IPS-20b (cell line): Measurements from ENCODE around the gene ASXL1.
"Not testable (repeated sequence)": the region's sequence is repeated elsewhere in the genome, so short reads cannot be mapped to it uniquely, and the experiment has no call there.

Experiments used
- H3K27ac ChIP-seq: one replicate; pipeline ENCODE4 v1.5.1; 2013; ENCODE audit warnings: low read length
- H3K27me3 ChIP-seq: 2 replicates; pipeline ENCODE4 v1.6.1; 2013; ENCODE audit warnings: mild to moderate bottlenecking, low read length, inconsistent platforms; ENCODE audit not compliant: insufficient read depth
- H3K36me3 ChIP-seq: 2 replicates; pipeline ENCODE4 v1.6.1; 2013; ENCODE audit warnings: low read depth, mild to moderate bottlenecking, inconsistent platforms, low read length, moderate library complexity; ENCODE audit not compliant: insufficient read depth
- H3K4me1 ChIP-seq: 2 replicates; pipeline ENCODE4 v1.6.1; 2013; ENCODE audit warnings: mild to moderate bottlenecking, control low read depth, inconsistent platforms, low read length, moderate library complexity; ENCODE audit not compliant: insufficient read depth
- H3K4me3 ChIP-seq: 2 replicates; pipeline ENCODE4 v1.5.1; 2013; ENCODE audit warnings: mild to moderate bottlenecking, low read length, inconsistent platforms
- H3K9ac ChIP-seq: 2 replicates; pipeline ENCODE4 v1.6.1; 2013; ENCODE audit warnings: low read depth, mild to moderate bottlenecking, inconsistent platforms, low read length, moderate library complexity
- H3K9me3 ChIP-seq: 2 replicates; pipeline ENCODE4 v1.6.1; 2013; ENCODE audit warnings: mild to moderate bottlenecking, low read depth, low read length, inconsistent platforms; ENCODE audit not compliant: insufficient read depth

ASXL1 gene

DNA sequence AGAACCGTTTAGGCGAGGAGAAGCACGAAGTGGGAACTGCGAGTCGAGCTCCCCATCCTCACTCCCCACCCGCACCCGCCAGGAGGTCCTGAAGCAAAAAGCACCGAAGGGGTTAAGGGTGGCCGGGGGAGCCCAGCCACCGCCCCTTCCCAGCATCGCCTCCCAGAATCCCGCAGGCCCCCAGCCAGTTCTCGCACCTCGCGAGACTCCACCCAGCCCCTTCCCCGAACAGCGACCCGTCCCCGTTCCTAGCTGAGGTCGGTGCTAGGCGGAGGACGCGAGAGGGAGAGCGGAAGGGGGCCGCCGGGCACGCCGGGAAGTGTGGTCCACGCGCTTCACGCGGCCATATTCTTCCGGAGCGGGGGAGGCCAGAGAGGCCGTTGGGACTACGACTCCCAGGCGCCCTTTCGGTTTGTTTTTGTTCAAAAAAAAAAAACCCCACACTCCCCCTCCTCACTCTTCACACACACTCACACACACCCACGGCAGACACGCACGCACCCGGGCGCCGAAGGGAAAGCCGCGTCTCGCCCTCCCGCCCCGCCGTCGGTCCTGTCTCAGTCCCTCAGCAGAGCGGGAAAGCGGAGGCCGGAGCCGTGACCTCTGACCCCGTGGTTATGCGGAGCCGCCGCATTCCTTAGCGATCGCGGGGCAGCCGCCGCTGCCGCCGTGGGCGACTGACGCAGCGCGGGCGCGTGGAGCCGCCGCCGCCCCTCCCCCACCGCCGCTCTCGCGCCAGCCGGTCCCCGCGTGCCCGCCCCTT lies at the start of gene ASXL1:
Gene ASXL1 (plus strand): TSS at position 463 of the 763 bp plus-strand sequence. CDS start 445 bp downstream, outside the sequence.
- no peak within 1 kb of the TSS for H3K27ac ChIP-seq
- H3K9ac ChIP-seq: peak within 1 kb of the TSS; percentile 78; the same call in 1 of the 2 replicates
- peak within 1 kb of the TSS; percentile 88 for H3K4me3 ChIP-seq
- H3K27me3 ChIP-seq: peaks cover 55% of the 10 kb centered on the region
- no peaks in the 10 kb centered on the region for H3K4me1 ChIP-seq
- H3K36me3 ChIP-seq: no peaks in the 10 kb centered on the region
- no peaks in the 10 kb centered on the region for H3K9me3 ChIP-seq

DNA sequence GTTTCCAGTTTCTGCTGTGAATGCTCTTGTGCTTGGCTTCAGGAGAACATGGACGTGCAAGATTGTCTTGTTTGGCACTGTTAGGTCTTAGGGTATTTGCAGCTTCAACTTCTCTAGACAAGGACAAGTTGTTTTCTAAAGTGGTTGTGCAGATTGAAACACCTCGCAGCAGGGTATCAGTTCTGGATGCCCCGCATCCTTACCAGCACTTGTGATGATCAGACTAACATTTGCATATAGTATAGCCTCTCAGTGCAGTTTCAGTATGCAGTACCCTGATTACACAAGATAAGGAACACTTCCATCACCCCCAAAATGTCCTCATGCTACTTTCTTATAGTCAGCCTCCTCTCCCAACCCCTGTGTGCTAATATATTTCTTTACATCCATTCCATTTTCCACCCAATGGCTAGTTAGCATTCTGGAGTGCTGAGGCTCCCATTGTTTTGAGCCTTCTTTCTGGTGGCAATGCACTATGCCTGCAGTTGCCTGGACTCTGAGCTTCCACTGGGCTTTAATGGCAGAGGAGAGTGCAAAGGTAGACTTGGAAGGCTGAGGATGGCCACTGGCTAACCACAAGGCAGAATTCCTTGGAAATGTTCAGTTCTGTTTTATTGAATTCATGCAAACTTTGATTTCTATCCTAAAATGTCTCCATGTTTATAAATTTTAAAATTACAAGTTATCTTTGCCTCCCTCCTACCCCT lies 45.3 kb upstream of the ASXL1 start:
- H3K27ac ChIP-seq: no peak overlapping the region
- no peaks in the 10 kb centered on the region for H3K27me3 ChIP-seq

DNA sequence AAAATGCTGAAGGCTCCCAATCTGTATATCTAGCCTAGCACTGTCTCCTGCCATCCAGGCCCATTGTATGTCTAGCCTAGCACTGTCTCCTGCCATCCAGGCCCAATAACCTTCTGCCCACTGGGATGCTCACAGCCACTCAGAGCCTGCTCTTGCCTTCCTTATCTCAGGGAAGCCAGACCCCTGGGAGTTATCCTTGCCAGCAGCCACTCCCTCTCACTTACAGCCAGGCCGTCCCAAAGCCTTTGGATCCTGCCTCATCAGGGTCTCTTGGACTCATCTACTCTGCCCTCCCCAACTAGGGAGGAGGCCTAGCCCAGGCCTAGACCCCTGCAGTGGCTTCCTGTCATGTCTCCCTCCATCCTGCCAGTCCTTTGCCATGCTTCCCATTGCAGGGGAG lies 43.4 kb upstream of the ASXL1 start:
- Histone ChIP-seq H3K36me3 (peaks cover 31% of the 10 kb centered on the region), H3K4me3 (no peak overlapping the region), H3K9ac (no peak overlapping the region), H3K27ac (no peak overlapping the region), H3K4me1 (no peaks in the 10 kb centered on the region), H3K27me3 (no peaks in the 10 kb centered on the region), H3K9me3 (no peaks in the 10 kb centered on the region)

More for the DNA sequence above, 45.3 kb upstream of the ASXL1 start:
- no peak overlapping the region for H3K4me3 ChIP-seq
- H3K9me3 ChIP-seq: no peaks in the 10 kb centered on the region
- H3K36me3 ChIP-seq: peaks cover 32% of the 10 kb centered on the region
- H3K9ac ChIP-seq: no peak overlapping the region
- no peaks in the 10 kb centered on the region for H3K4me1 ChIP-seq

DNA sequence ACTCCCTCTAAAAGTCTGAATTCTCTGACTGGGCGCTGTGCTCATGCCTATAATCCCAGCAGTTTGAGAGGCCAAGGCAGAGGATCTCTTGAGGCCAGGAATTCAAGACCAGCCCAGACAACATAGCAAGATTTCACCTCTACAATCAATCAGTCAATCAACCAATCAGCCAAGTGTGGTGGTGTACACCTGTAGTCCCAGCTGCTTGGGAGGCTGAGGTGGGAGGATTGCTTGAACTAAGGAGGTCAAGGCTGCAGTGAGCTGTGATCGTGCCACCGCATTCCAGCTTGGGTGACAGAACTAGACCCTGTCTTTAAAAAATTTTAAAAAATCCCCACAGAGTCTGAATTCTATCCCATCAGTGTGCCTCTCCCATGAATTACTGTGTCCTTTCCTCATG lies 42.7 kb upstream of the ASXL1 start:
- Histone ChIP-seq H3K9ac (no peak overlapping the region), H3K27ac (no peak overlapping the region), H3K9me3 (no peaks in the 10 kb centered on the region), H3K27me3 (no peaks in the 10 kb centered on the region), H3K4me1 (no peaks in the 10 kb centered on the region), H3K4me3 (no peak overlapping the region), H3K36me3 (peaks cover 25% of the 10 kb centered on the region)

DNA sequence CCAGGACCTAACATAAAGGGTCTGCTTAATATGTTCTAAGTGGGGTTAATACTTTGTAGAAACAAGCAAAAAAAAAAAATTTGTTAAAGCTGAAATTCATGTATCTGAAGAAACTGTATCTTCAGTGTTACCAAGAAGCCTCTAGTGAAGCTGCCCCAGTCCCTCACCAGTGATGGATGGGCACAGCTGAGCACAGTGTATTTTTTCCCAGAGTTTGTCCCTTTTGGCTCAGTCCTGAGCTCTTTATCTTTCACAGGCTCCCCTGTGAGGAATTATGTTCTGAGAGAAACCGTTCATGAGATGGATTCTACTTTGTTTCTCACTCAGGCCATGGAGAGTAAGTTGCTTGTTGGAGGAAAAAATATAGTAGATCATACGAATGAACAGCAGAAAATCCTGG lies 42.2 kb upstream of the ASXL1 start:
- Histone ChIP-seq H3K27me3 (no peaks in the 10 kb centered on the region), H3K9ac (no peak overlapping the region), H3K4me1 (no peaks in the 10 kb centered on the region), H3K27ac (no peak overlapping the region), H3K36me3 (peaks cover 21% of the 10 kb centered on the region), H3K4me3 (no peak overlapping the region), H3K9me3 (no peaks in the 10 kb centered on the region)

DNA sequence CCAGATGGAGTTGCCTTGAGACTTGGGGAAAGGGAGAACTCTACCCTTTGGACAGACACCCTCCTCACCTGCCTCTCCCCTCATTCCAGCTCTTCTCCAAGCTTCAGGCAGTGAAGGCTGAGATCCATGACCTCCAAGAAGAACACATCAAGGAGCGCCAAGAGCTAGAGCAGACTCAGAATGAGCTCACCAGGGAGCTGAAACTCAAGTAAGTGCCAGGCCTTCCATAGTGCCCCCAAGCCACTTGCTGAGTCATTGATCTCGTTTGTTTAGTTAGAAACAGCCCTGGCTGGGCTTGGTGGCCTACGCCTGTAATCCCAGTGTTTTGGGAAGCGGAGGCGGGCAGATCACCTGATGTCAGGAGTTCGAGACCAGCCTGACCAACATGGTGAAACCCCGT lies 41.5 kb upstream of the ASXL1 start:
- no peaks in the 10 kb centered on the region for H3K9me3 ChIP-seq
- no peak overlapping the region for H3K4me3 ChIP-seq
- H3K27me3 ChIP-seq: no peaks in the 10 kb centered on the region
- H3K27ac ChIP-seq: no peak overlapping the region
- peaks cover 17% of the 10 kb centered on the region for H3K36me3 ChIP-seq
- no peak overlapping the region for H3K9ac ChIP-seq
- no peaks in the 10 kb centered on the region for H3K4me1 ChIP-seq

- Histone ChIP-seq H3K4me3 (no peak overlapping the region), H3K9me3 (no peaks in the 10 kb centered on the region), H3K36me3 (peaks cover 12% of the 10 kb centered on the region), H3K9ac (no peak overlapping the region), H3K4me1 (no peaks in the 10 kb centered on the region), H3K27ac (no peak overlapping the region), H3K27me3 (no peaks in the 10 kb centered on the region)
Observed at GRCh38 chr20:32319100-32319499, 39.0 kb upstream of the ASXL1 start.

- peaks cover 12% of the 10 kb centered on the region for H3K36me3 ChIP-seq
- no peak overlapping the region for H3K9ac ChIP-seq
- H3K27me3 ChIP-seq: no peaks in the 10 kb centered on the region
- no peaks in the 10 kb centered on the region for H3K4me1 ChIP-seq
- H3K27ac ChIP-seq: no peak overlapping the region
- no peak overlapping the region for H3K4me3 ChIP-seq
- H3K9me3 ChIP-seq: no peaks in the 10 kb centered on the region
Observed at GRCh38 chr20:32320305-32320704, 37.8 kb upstream of the ASXL1 start.

DNA sequence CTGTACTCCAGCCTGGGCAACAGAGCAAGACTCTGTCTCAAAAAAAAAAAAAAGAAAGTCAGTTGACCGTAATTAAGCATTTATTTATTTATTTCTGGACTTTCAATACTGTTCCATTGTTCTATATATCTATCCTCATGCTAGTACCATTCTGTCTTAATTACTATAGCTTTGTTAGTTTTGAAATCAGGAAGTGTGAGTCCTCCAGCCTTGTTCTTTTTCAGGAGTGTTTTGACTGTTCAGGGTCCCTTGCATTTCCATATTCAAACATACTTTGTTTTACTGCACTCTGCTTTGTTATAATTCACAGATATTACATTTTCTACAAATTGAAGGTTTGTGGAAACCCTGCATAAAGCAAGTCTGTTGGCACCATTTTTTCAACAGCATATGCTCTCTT lies 36.7 kb upstream of the ASXL1 start:
- no peaks in the 10 kb centered on the region for H3K4me1 ChIP-seq
- no peak overlapping the region for H3K9ac ChIP-seq
- H3K36me3 ChIP-seq: peaks cover 8% of the 10 kb centered on the region
- no peaks in the 10 kb centered on the region for H3K9me3 ChIP-seq
- H3K27me3 ChIP-seq: no peaks in the 10 kb centered on the region
- no peak overlapping the region for H3K4me3 ChIP-seq
- no peak overlapping the region for H3K27ac ChIP-seq

DNA sequence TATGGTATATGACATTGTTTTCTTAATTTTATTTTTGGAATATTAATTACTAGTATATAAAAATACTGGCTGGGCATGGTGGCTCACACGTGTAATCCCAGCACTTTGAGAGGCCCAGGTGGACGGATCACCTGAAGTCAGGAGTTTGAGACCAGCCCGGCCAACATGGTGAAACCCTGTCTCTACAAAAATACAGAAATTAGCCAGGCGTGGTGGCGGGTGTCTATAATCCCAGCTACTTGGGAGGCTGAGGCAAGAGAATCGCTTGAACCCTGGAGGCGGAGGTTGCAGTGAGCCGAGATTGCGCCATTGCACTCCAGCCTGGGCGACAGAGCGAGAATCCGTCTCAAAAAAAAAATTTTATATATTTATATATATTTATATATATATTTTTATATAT lies 35.9 kb upstream of the ASXL1 start:
- not testable (repeated sequence) for H3K9ac ChIP-seq, H3K27me3 ChIP-seq, H3K27ac ChIP-seq, H3K4me3 ChIP-seq, H3K9me3 ChIP-seq, H3K4me1 ChIP-seq
- peaks cover 11% of the 10 kb centered on the region for H3K36me3 ChIP-seq

- H3K27ac ChIP-seq, H3K4me3 ChIP-seq, H3K9me3 ChIP-seq, H3K4me1 ChIP-seq, H3K9ac ChIP-seq, H3K27me3 ChIP-seq: not testable (repeated sequence)
- H3K36me3 ChIP-seq: peaks cover 11% of the 10 kb centered on the region; the same call in 1 of the 2 replicates
Observed at GRCh38 chr20:32323761-32324160, 34.4 kb upstream of the ASXL1 start.
